Right lobe of liver (tissue), 4 donors: Measurements from ENCODE around the gene KLC1.

Experiments used
- CTCF ChIP-seq, 4 donors: fragments of 200-600 bp in 3 of 4; fragments of 450-650 bp in 1 of 4; IDR thresholded peaks; one replicate each; pipeline versions ENCODE4 v1.5.1 to v1.8.0; 2016 to 2022; ENCODE audit warnings: antibody characterized with exemption in 4 of 4, mild to moderate bottlenecking in 2 of 4
- POLR2A ChIP-seq: fragments of 450-650 bp; IDR thresholded peaks from one replicate; pipeline ENCODE4 v1.6.1; 2017; ENCODE audit warnings: antibody characterized with exemption, mild to moderate bottlenecking
- donor health status: DM: no; HTN: no; CAD: no.
- donor health status: DM: no; HTN: no; CAD: no.
- donor health status: DM: no; HTN: yes; CAD: no.

GRCh38 chr14:103692159-103692558 lies 63.1 kb downstream of the KLC1 start:
- TF ChIP-seq CTCF (IDR thresholded peaks at IDR 0.05): no peak
- TF ChIP-seq POLR2A: no peak
